GM18511 (cell line): ENCODE results near the gene SYTL1.

Source experiments
- ATAC-seq: cut with Tn5 transposase; IDR thresholded peaks from one replicate; pipeline ENCODE4 v1.9.1; 2021; ENCODE audit warnings: mild to moderate bottlenecking, moderate library complexity; ENCODE audit not compliant: unreplicated experiment

SYTL1 gene

GRCh38 chr1:27318596-27318995 lies 23.2 kb upstream of the SYTL1 start:
- no peak for ATAC-seq

GRCh38 chr1:27321813-27322568 lies 19.8 kb upstream of the SYTL1 start, which contains the start of gene TMEM222:
TSS of gene TMEM222 (plus strand) at chr1:27322163. CDS start at chr1:27322198, 35 bp downstream.
- peak; percentile 92 for ATAC-seq

DNA sequence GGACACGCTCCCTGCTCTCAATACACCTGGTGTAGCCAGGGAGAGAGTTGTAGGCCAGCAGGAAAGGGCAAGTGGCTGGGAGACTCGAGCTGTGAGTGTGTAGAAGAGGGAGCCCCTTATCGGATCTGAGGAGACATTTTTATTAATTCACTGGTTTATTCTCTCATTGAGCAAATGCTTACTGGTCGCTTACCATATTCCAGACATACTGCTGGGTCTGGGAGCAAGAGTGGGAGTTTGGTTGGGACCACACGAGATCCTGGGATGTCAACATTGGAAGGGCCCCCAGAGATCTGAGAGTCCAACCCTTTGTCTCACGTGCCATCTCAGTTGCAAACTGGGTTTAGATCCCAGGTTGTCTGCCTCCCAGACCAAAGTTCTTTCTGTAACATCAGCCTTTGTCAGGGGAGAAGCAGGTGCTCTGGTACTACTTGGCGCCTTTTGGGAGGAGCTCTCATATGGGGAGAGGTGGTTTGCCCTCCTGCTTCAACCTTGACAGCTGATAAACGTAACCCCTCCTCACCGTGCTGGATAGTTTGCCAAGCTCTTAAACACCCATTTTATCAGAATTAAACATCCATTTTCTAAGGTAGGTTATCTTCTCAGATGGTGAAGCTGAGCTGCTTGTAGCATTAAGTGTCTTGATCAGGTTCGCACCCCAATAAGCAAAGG lies 19.1 kb upstream of the SYTL1 start:
- ATAC-seq: peak; percentile 4

GRCh38 chr1:27325286-27325685 lies 16.5 kb upstream of the SYTL1 start:
- ATAC-seq: no peak

DNA sequence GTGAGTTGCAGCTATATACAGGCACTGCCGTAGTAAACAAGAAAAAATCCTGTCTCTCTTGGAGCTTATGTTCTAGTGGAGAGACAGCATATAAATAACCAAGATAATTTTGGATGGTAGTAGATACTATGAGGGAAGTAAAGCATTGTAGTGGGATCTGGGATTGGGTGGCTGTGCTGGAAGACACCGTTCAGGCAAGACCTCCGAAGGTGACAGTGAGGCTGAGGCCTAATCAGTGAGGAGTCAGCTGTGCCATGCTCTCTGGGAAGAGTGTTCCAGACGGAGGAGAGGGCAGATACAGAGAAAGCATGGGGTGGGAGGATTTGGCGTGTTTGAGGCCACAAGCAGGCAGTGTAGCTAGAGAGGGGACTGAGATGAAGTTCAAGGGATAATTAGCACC lies 13.9 kb upstream of the SYTL1 start:
- no peak for ATAC-seq

- no peak for ATAC-seq
Measured at GRCh38 chr1:27330786-27331185, 11.0 kb upstream of the SYTL1 start.

GRCh38 chr1:27331426-27331825 lies 10.4 kb upstream of the SYTL1 start:
- no peak for ATAC-seq

- no peak for ATAC-seq
Measured at GRCh38 chr1:27331922-27332321, 9.9 kb upstream of the SYTL1 start.

DNA sequence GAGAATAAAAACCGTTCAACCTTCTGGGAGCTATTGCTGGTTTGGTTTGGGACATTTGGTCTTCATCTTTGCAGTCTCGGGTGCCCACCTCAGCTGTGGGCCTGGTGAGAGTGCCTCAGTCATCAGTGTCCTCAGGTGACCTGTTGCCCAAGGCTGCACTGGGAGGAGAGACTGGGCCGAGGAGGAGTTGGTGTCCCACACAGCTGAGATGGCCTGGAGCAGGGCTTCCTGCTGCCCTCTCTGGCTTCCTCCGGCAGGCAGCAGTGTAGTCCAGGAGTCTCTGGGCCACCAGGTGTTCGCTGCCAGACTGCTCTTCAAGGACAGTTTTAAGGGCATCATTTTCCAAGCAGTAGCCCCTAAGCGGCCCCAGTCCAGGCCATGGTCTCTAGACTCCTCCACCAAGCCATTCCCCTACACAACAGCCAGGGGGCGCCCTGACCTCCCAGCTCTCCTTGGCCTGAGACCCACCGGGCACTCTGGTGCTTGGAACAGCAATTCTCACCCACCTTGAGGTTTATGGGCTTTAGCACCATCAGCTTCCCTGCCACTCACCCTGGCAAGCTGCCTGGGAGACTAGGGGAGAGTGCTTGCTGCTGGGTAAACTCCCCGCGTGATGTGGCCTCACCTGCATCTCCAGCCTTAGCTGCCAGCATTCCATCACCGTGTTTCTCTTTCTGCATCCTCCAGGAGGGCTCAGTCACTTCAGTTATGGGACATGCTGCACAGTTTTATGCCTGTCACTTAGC lies 9.1 kb upstream of the SYTL1 start:
- ATAC-seq: no peak

DNA sequence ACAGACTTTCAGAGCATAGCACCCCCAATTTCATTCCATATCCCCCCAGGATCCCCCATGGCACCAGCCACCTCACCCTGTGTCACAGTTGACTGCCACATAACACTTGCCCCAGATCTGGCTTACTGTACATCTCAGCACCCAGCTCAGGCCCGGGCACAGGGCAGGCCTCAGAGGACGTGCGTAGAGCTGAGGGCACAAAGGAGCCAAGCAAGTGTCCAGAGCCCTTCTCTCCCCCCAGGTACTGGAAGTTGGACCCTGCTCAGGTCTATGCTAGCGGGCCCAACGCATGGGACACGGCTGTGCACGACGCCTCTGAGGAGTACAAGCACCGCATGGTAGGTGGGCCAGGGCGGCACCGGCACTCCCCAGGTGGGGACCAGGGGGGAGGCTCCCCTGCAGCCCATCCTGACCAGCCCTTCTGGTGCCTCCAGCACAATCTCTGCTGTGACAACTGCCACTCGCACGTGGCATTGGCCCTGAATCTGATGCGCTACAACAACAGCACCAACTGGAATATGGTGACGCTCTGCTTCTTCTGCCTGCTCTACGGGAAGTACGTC lies 8.0 kb upstream of the SYTL1 start:
- no peak for ATAC-seq

GRCh38 chr1:27335506-27336422 lies 6.1 kb upstream of the SYTL1 start:
- ATAC-seq: no peak

DNA sequence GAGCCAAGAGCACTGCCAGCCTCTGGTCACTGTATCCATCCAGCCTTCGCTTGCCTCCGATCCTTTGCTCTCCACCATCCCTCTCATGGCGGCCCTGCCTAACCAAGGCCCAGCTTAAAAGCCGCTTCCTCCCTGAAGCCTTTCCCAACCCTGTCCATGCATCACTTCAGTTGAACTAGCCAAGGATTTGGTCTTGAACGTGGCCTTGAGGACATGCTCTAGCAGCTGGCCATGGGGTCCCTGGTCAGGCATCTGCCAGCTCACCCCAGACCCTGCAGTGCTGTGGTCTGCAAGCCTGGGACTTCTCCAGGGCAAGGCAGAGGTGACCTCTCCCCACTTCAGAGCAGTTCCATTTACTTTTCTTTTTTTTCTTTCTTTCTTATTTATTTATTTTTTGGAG lies 5.1 kb upstream of the SYTL1 start:
- ATAC-seq: no peak

- no peak for ATAC-seq
Measured at GRCh38 chr1:27338751-27339150, 3.1 kb upstream of the SYTL1 start.

DNA sequence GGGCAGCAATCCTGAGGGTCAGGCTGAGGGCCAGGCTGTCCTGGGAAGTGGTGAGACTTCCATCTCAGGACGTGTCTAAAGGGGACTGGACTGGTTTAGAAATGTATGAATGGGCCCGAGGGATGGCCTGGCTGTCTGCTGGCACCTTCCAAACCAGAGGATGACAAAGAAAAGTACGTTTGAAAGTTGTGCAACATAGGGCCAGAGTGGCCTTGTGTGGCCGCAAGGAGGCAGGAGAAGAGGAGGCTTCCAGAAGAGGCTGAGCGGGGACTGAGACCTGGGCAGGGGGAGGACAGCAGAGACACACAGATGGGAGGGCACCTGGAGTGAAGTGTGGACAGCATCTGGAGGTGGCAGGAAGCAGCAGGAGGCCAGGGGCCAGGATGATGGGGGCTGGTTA lies 2.6 kb upstream of the SYTL1 start:
- ATAC-seq: no peak

DNA sequence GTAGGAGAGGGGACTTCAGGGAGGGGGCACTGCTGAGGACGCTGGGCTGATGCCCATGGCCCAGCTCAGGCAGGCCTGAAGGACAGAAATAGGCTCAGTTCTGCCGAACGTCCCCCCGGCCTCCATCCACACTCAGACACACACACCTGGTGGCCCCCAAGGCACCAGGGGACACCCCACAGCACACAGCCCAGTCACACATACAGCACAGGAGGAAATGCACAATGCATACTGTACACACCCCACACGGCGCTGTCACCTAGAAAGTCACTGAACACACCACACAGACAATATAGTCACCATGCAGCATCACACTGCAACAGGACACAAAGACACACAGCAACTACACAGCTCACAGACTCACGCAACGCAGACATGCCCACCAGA lies 562 bp downstream of the SYTL1 start:
- peak; percentile 35 for ATAC-seq

DNA sequence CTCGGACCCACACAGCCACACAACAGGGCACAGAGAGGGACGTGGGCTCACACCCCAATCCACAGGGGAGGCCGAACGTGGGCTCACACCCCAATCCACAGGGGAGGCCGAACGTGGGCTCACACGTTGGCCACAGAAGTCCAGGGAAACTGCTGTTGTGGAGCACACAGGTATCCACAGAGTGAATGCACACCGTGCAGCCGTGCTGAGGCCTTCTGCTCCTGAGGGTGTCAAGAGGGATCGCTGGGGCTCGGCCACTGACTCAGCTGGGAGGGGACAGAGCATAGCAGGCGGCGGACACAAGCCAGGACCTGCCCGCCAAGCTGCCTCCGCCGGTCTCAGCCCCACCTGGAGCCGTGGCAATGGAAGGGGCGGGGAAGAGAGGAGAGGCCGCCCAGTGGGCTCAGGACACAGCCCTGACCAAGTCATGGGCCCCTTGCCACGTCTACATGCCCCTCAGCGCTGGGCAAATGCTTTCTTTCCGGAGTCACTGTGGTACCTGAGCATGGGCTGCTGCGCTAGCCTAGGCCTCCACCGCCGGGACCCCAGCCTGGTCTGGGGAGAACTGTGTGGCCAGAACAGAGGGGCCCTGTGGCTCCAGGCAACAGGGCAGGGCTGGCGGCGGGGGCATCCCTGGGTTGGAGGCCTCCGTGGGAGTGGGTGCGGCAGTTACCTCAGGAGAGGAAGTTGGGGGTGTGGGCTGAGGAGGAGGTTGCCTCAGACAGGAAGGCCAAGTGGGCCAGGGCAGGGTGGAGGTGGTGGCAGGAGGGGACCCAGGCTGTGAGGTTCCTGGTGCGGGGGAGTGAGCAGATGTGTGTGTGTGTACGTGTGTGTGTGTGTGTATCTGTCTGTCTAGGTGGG lies 1.2 kb downstream of the SYTL1 start:
- ATAC-seq: peak; percentile 51

DNA sequence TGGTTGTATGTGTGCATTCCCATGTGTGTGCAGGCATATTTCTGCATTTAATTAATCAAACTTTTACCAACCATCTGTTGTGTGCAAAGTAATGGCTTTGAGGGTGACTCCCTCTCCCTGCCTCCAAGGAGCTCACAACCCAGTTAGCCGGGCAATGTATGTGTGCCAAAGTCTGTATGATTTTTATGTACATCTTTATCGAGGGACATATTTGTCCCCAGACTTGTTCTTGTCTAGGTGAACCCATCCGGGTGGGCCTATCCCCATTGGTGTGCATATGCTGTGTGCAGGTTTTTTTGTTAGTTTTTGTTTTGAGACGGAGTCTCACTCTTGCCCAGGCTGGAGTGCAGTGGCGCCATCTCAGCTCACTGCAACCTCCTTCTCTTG lies 1.8 kb downstream of the SYTL1 start:
- no peak for ATAC-seq

DNA sequence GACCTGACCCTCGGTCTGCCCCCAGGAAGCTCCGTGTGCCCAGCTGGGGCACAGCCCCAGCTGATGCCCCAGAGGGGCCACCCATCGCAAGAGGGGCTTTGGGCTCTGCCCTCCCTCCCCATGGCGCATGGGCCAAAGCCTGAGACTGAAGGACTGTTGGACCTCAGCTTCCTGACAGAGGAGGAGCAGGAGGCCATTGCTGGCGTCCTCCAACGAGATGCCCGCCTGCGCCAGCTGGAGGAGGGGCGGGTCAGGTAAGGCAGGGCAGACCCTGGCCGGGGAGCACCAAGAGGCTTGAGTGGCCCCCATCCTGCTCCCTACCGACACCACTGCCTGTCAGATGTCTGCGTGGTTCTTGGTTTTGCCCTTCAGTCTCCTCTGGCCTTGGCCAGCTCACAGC lies 3.5 kb downstream of the SYTL1 start:
- ATAC-seq: no peak

DNA sequence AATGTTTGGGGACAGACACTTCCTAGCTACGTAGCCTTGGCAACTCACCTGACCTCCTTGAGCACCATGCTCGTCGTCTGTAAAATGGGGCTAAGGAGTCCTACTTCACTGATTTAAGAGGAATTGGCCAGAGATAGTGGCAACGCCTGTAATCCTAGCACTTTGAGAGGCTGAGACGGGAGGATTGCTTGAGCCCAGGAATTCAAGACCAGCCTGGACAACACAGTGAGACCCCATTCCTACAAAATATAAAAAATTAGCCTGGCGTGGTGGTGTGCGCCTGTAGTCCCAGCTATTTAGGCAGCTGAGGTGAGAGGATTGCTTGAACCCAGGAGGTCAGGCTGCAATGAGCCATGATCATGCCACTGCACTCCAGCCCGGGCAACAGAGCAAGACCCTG lies 4.5 kb downstream of the SYTL1 start:
- no peak for ATAC-seq
